ENCODE results near the gene EHHADH.
"Not testable (repeated sequence)": the region's sequence is repeated elsewhere in the genome, so short reads cannot be mapped to it uniquely, and the experiment has no call there.

The EHHADH gene

GRCh38 chr3:185251272-185251671, 2.6 kb downstream of the EHHADH start:
- no peak for DNase-seq (ENCODE audit: low spot score)

- DNase-seq (ENCODE audit: low spot score) = no peak
These were observed 3.2 kb downstream of the EHHADH start for GRCh38 chr3:185250653-185251052.

GRCh38 chr3:185250247-185250646, 3.6 kb downstream of the EHHADH start:
- DNase-seq (ENCODE audit: low spot score) = no peak

GRCh38 chr3:185242642-185243041, 11.2 kb downstream of the EHHADH start:
- DNase-seq (ENCODE audit: low spot score) = no peak

GRCh38 chr3:185236969-185237368, 16.9 kb downstream of the EHHADH start:
- no peak for DNase-seq (ENCODE audit: low spot score)

GRCh38 chr3:185233328-185233727, 20.5 kb downstream of the EHHADH start:
- DNase-seq (ENCODE audit: low spot score) = no peak

- not testable (repeated sequence) for DNase-seq (ENCODE audit: low spot score)
These were observed 27.3 kb downstream of the EHHADH start for GRCh38 chr3:185226526-185226925.

GRCh38 chr3:185225523-185225922, 28.3 kb downstream of the EHHADH start:
- no peak for DNase-seq (ENCODE audit: low spot score)

- no peak for DNase-seq (ENCODE audit: low spot score)
These were observed 28.8 kb downstream of the EHHADH start for GRCh38 chr3:185225080-185225479.

- DNase-seq (ENCODE audit: low spot score) = no peak
These were observed 32.6 kb downstream of the EHHADH start for GRCh38 chr3:185221203-185221602.

- no peak for DNase-seq (ENCODE audit: low spot score)
These were observed 37.3 kb downstream of the EHHADH start for GRCh38 chr3:185216607-185216958.

- DNase-seq (ENCODE audit: low spot score) = no peak
These were observed 37.8 kb downstream of the EHHADH start for GRCh38 chr3:185215873-185216606.

- DNase-seq (ENCODE audit: low spot score) = no peak
These were observed 41.3 kb downstream of the EHHADH start for GRCh38 chr3:185212559-185212958.

GRCh38 chr3:185212086-185212485, 41.8 kb downstream of the EHHADH start:
- DNase-seq (ENCODE audit: low spot score) = no peak

- no peak for DNase-seq (ENCODE audit: low spot score)
These were observed 43.2 kb downstream of the EHHADH start for GRCh38 chr3:185210621-185211142.

- no peak for DNase-seq (ENCODE audit: low spot score)
These were observed 45.0 kb downstream of the EHHADH start for GRCh38 chr3:185208823-185209222.

- DNase-seq (ENCODE audit: low spot score) = peak; percentile 54
These were observed 45.7 kb downstream of the EHHADH start for GRCh38 chr3:185207931-185208746.

- DNase-seq (ENCODE audit: low spot score) = no peak
These were observed 46.4 kb downstream of the EHHADH start for GRCh38 chr3:185207481-185207880.

GRCh38 chr3:185205865-185206264, 48.0 kb downstream of the EHHADH start:
- DNase-seq (ENCODE audit: low spot score) = no peak

- no peak for DNase-seq (ENCODE audit: low spot score)
These were observed 49.0 kb downstream of the EHHADH start for GRCh38 chr3:185204894-185205293.

- no peak for DNase-seq (ENCODE audit: low spot score)
These were observed 53.2 kb downstream of the EHHADH start for GRCh38 chr3:185200639-185201038.

GRCh38 chr3:185199671-185200070, 54.2 kb downstream of the EHHADH start:
- no peak for DNase-seq (ENCODE audit: low spot score)

- no peak for DNase-seq (ENCODE audit: low spot score)
These were observed 54.6 kb downstream of the EHHADH start for GRCh38 chr3:185199206-185199605.

Measured in activated CD4-positive, alpha-beta T cell treated with anti-CD3 and anti-CD28 coated beads, Interleukin-2, Interleukin-4, amounts not matched to agents 100 ng/mL and 50 ng/mL, durations not matched to agents 16 hours and 8 hours (primary cell).